HG03354 (cell line): ENCODE results near the gene MALSU1.

Source experiments
- ATAC-seq: cut with Tn5 transposase; IDR thresholded peaks from one replicate; pipeline ENCODE4 v1.9.1; 2021; ENCODE audit warnings: mild to moderate bottlenecking; ENCODE audit not compliant: unreplicated experiment, poor library complexity, severe bottlenecking

The MALSU1 gene

DNA sequence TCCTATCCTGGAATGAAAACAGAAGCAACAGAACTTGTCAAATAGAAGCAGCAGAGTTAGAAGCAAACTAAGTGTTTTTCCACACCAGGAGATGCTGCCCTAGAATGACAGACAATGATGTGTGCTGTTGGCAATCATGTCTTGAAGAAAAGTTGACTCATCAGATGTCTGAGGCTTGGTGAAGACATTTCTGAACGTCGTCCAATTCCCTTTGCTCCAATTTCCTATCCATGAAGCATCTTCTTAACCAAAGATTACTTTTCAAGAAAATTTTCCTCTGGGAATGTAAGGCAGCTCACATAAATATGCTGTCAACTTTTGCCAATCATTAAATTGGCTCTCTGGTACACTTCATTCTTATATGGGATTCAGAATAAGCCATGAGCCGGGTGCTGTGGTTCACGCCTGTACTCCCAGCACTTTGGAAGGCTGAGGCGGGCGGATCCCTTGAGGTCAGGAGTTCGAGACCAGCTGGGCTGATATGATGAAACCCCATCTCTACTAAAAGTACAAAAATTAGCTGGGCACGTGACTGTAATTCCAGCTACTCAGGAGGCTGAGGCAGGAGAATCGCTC is 34.6 kb downstream of the MALSU1 start:
- ATAC-seq, result no peak

DNA sequence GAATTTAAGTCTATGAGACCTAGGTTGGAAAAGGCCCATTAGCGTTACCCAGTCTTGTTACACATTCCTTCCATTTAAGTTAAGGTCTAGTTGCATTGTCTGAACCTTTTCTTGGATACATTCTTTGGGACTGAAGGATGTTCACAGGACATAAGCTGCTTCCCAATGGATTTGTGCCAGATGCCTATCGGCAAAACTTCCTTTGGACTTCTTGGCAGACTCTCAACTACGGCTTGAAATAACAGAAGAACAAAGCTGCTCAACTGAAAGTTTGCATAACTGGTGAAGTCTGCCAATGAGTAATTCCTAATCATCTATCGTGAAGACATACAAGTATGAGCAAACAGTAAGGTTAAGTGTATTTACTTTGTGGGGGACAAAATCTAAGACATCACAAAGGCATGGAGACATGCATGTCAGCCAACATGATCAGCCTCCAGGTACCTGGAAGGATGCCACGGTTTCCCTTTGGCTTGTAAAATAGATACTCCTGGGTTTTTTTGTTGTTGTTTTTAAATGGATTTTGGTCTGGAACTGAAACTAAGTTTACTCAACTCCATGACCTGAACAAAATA is 35.4 kb downstream of the MALSU1 start:
- ATAC-seq, result no peak

- no peak for ATAC-seq
Observed at GRCh38 chr7:23335136-23335535, 36.0 kb downstream of the MALSU1 start.

- ATAC-seq, result no peak
Observed at GRCh38 chr7:23335621-23336020, 36.5 kb downstream of the MALSU1 start.

DNA sequence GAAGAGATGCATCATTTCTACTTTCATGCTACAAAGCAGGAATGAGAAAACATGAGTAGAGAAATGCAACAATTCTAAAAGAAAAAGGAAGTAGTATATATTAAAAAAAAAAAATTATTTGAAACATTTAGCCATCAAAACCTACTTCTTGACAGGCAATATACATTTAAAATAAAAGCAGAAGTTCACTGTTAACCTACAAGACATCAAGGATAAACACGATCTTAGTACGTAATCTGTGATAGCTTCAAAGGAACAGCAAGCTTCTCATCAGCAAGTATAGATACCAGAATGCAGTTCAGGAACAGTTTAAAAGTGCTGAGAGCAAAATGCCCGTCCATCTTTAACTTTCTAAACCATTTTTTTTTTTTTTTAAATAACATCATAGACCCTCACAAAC is 36.9 kb downstream of the MALSU1 start:
- no peak for ATAC-seq

DNA sequence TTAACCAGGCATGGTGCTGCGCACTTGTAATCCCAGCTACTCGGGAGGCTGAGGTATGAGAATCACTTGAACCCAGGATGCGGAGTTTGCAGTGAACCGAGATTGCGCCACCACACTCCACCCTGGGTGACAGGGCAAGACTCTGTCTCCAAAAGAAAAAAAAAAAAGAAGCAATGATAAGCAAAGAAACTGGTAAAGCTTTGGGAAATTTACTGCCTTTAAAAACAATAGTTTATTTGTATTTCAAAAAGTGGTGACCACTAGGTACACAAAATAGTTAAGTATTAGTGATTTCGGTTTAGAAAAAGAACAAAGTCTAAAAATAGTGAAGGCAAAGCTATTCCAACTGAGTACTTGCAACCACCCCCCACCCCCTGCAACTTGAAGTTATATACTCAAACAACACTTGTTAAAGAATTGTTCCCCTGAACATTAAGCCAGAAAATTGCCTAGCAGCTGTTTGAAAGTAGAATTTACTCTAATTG is 37.7 kb downstream of the MALSU1 start:
- ATAC-seq, result no peak

DNA sequence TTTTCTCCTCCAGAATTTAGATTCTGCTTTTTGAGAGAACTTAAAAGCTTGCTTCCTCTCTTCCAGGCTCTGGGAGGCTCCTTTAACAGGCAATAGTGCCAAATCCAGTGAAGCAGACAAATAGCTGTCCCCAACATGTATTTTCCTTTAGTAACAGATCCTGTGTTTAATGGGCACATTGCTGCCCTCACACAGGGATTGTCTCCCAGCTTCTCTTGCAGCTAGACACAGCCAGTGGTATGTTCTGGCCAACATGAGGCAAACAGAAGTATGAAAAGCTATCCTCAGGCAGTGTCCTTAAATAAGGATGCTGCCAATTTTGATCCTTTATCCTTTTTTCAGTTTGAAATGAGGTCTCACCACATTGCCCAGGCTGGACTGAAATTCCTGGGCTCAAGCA is 38.2 kb downstream of the MALSU1 start:
- ATAC-seq, result no peak

GRCh38 chr7:23338439-23338838 is 39.3 kb downstream of the MALSU1 start:
- no peak for ATAC-seq

DNA sequence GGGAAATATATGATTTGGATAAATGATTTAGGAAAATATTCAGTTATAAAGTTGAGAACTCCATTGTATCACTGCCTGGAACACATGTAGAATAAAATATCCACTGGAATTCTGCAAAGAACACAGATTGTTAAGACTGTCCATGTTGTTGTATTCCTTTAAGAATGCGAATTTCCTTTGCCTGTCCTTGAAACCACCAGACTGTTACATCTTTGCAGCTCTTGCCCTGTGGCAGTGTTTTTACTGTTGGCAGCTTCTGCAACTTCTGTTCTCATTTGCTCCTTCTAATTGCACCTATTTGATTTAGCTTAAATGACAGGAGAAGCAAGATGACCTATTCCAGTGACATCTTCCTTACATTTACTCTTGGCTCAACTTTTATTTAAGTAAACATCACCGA is 39.7 kb downstream of the MALSU1 start:
- ATAC-seq, result no peak

DNA sequence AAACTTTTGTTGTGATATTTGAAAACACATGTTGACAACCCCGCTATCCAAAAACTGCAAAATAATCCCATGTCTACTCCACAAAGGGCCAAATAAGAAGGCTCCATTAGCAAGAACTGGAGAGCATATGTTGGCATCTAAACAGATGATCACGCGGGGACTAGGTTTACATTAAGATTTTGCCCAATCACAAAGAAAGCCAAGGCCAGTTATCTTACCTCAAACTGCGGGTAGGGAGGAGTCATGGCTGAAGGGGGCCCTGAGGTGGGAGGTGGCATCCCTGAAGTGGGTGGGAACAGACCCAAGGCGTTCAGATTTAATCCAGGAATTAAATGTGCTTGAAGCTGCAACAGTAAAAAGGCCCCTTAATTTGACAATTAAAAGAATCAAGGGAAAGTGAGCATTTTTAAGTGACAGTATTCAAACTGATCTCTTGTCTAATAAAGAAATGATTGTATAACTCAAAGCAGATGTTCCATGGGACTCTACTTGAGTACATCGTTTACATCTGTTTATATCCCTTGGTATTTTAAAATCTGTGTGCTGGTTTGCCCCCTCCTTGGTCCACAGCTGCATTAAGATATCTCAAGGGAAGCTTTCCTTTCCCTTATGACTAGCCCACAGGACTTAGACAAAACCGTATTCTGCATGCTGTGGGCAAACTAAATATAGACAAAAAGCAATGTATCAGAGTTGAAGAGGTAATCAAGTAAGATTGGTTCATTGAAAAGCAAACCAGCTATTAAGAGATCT is 42.9 kb downstream of the MALSU1 start:
- ATAC-seq, result no peak

DNA sequence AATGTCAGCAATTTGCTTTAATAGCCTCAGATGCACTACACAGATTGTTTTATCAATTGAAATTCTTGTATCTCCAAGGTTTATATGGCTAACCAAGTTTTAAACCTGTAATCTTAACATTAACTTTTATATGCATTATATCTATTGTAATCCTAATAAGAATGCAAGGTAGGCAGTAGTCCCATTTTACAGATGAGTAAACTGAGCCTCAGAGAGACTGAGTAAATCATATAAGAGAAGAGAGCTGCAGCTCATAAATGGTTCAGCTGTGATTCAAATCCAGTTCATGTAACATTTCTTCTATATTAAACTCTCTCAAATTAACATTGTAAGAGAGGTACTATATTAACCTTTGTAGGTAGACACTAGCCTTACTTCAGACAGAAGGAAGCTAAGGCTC is 44.0 kb downstream of the MALSU1 start:
- no peak for ATAC-seq

DNA sequence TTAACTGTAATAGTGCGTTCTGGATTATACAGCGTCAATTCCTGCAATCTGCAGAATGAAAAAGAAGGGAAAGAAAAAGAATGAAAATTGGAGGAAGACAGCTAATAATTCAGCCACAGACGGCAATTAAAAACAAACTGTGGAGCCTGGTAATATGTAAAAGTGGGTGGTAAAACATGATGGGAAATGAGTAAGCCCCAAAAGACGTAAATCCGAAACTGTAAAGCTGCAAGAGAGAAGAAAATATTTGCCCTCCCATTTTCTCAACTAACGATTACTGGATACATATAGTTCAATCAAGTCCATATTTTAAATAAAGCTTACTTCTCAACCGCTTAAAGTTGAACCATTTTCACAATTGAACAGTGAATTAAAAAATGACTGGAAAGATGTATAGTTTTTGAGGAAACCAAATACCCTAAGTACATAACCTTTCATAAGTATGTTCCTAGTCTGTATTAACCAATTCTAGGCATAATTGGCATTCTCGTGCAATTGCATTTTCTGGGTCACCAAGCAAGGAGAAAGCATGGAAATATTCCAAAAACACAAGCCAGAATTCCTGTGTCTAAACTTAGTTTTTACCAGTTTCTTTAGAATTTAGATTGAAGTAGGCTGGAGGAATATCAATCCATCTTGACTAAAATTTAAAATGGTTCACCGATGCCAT is 44.8 kb downstream of the MALSU1 start:
- ATAC-seq, result no peak

DNA sequence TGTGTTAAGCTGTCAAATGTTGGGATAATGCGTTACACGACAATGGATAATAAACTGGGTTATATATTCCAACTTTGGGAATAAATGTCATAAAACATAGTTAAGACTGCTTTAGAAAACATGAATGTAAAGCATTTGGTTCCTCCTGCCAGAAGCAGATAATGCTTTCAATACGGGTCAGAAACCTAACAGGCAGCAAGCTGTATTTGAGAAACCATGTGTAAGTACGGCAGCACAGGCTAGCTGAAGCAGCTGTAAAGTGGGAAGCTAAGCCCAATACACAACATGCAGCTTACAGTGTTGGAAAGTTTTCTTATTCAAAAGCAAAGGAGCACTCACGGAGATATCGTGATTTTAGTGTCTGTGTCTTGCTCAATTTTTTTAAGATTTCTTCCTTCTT is 46.5 kb downstream of the MALSU1 start:
- ATAC-seq, result no peak

DNA sequence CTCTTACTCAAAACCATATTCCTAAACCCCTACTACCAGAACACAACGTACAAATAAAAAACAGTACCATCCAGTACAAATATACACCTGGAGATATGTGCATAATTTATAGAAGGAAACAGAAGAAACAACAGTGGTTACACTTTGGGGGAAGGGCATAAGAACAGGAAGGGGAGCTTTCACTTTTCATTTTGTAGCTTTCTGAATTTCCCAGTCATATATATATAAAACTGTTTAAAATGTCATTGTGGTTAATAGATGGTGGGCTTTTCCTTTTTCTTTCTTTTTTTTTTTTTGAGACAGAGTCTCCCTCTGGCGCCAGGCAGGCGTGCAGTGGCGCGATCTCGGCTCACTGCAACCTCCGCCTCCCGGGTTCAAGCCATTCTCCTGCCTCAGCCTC is 47.2 kb downstream of the MALSU1 start:
- no peak for ATAC-seq

DNA sequence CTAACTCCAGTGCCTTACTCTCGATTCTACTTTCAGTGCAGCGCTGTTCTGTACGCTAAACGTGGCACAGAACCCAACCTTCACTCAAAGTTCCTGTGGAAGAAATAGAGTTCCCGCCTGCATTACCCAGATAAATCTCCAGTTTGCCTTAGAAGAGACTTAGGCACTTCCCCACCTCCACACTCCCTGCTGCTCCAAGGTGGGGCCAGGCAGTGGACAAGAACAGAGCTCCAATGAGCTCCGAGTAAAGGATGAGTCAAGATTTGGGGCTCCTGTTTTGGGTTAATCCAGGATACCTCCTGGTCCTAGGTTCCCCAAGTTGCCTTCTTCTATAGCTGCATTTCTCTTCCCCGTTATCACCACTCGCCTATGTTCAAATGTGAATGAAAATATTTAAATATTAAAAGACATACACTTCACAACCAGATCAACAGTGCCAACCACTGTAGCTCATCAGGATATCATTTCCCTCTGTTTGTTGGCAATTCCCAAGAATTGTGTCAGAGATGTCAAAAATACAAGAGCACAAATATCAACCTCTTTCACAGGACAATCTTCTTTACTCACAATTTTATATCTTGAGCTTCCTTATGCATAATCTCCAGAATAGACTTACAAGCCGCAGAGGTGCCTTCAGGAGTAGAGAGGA is 48.0 kb downstream of the MALSU1 start:
- no peak for ATAC-seq

GRCh38 chr7:23347682-23348180 is 48.6 kb downstream of the MALSU1 start:
- ATAC-seq, result no peak

DNA sequence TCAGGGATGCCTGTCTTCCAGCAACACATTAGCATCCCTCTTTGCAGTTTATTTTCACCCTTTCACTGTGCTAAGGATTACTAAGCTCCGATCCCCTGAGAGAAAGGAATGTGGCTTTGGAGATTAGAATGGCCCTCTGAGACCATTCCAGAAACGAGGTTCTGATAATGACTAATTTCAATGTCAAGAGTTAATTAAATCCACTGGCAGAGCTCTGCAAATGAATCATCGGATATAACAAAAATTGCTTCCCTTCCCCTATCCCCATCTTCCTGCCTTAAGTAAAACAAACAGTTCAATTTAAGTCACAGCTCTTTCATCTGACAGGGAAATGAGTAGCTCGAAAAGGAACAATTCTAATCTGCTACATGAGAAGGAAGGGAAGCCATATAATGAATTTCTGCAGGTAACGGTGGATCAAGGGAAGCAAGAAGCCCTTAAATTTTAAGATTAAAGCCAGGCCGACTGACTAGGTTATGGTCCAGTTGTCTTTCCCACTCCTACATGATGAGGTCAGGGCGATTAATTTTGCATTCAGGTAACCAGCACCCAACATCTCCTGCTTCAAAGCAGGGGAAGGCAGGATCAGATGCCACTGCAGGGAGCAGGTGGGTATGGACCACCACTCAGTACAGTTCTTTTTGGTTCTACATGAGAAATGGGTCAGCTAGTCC is 50.5 kb downstream of the MALSU1 start:
- ATAC-seq, result no peak

- ATAC-seq, result no peak
Observed at GRCh38 chr7:23350466-23350865, 51.3 kb downstream of the MALSU1 start.

- peak; percentile 57 for ATAC-seq
Observed at GRCh38 chr7:23353172-23353571, 54.0 kb downstream of the MALSU1 start.

DNA sequence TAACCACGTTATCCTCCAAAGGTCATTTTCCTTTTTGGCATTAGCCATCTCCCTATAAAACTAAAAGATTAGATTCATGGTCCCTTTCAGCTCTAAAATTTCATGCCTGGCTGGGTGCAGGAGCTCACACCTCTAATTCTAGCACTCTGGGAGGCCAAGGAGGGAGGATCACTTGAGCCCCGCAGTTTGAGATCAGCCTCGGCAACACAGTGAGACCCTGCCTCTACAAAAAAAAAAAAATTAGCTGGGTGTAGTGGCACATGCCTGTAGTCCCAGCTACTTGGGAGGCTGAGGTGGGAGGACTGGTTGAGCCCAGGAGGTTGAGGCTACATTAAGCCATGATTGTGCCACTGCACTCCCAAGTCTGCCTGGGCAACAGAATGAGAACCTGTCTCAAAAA is 57.0 kb downstream of the MALSU1 start:
- no peak for ATAC-seq
